ENCODE results near the gene SNAPC2.
A peak's percentile ranks its signal among the peaks of the same experiment; 100 is the strongest.
"Not testable (repeated sequence)": the region's sequence is repeated elsewhere in the genome, so short reads cannot be mapped to it uniquely, and the experiment has no call there.

The SNAPC2 gene

DNA sequence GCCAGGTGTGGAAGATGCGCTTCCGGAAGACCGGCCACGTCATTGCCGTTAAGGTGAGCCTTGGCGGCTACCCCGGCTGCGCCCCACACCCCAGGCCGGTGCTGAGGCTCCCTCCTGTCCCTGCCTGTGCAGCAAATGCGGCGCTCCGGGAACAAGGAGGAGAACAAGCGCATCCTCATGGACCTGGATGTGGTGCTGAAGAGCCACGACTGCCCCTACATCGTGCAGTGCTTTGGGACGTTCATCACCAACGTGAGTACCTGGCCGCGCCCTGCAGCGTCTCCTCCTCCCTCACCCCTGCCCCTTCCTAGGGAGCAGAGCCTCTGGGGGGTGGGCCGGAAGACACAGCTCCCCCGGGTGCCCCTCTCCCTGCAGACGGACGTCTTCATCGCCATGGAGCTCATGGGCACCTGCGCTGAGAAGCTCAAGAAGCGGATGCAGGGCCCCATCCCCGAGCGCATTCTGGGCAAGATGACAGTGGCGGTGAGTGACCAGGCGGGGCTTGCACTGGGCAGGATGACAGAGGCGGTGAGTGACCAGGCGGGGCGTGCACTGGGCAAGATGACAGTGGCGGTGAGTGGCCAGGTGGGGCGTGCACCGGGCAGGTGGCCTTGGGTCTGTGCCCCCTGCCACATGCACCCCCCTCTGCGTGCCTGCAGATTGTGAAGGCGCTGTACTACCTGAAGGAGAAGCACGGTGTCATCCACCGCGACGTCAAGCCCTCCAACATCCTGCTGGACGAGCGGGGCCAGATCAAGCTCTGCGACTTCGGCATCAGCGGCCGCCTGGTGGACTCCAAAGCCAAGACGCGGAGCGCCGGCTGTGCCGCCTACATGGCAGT is 9.6 kb upstream of the SNAPC2 start:
- DNase-seq, result no peak

DNA sequence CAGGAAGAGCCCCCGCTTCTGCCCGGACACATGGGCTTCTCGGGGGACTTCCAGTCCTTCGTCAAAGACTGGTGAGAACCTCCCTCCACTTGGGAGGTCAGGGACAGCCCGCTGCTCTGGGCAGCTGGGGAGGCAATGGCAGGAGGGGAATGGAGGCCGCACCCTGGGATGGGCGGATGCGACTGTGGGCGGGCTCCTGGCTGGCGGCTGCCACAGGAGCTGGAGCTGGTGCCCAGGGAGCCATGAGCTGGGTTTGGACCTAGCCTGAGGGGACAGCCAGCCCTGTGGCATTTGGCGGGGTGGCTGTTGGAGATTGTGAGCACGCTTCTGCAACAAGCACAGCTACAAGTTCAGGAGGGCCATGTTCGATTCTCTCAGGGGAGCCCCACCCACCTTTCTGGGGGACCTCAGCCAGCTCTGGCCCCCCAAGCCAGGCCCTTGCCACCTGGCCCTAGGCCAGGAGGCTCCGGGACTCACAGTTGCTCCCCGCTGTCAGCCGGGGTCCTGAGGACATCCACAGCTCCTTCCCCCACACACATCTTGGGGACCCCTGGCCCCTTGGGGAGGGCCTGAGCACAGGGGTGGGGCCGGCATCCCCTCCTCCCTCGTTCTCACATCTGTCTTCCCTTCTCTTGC is 8.5 kb upstream of the SNAPC2 start:
- DNase-seq, result no peak

GRCh38 chr19:7912144-7912696 is 7.9 kb upstream of the SNAPC2 start:
- no peak for DNase-seq

GRCh38 chr19:7912697-7913564 is 7.2 kb upstream of the SNAPC2 start:
- no peak for DNase-seq

- no peak for DNase-seq
These were observed 6.5 kb upstream of the SNAPC2 start for GRCh38 chr19:7913652-7914051.

DNA sequence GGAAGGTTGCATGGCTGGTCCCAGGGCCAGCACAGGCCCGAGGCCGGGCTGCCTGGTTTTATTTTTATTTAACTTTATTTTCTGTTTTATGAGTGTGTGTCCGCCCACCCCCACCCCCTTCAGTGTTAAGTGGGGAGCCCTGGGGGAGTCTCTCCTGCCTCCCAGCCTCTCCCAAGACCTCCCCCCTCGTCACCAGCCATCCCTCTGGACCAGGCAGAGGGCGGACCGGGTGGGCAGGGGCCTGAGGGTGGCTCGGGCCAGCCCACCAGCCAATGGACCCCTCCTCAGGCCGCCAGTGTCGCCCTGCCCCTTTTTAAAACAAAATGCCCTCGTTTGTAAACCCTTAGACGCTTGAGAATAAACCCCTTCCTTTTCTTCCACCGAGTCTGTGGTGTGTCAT is 6.0 kb upstream of the SNAPC2 start:
- no peak for DNase-seq

GRCh38 chr19:7914598-7915045 is 5.5 kb upstream of the SNAPC2 start, which contains the start of gene TGFBR3L:
Gene TGFBR3L, plus strand, starts transcription at chr19:7914830.
- no peak for DNase-seq

DNA sequence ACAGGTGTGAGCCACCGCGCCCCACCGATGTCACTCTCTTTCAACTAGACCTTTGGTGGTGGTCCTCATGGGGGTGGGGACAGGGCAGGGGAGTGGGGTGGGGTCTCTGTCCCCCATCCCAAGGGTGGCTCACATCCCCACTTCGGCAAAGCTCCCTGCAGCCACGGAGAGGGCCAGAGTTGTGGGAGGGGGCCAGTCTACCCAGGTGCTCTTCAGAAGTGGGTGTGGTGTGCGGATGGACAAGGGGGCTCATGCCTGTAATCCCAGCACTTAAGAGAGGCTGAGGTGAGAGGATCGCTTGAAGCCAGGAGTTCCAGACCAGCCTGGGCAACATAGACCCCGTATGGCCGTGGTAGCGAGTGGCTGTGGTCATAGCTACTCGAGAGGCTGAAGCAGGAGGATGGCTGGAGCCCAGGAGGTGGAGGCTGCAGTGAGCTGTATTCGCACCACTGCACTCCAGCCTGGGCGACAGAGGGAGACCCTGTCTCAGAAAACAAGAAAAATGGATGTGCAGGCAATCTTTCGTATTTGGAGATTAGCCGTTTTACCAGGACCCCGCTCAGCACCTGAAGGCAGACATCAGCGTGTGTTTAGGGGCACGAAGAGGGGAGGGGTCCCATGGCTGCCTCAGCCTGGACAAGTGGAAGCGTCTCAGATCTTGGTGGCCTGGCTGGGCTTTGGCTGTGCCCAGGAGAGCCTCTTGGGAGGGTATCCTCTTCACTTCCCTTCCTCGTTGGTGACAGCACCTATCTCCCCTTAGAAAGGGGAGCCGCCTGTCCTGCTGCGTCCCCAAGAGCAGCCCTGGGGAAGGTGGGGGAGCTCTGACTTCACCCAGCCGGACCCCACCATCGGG is 4.7 kb upstream of the SNAPC2 start:
- no peak for DNase-seq

DNA sequence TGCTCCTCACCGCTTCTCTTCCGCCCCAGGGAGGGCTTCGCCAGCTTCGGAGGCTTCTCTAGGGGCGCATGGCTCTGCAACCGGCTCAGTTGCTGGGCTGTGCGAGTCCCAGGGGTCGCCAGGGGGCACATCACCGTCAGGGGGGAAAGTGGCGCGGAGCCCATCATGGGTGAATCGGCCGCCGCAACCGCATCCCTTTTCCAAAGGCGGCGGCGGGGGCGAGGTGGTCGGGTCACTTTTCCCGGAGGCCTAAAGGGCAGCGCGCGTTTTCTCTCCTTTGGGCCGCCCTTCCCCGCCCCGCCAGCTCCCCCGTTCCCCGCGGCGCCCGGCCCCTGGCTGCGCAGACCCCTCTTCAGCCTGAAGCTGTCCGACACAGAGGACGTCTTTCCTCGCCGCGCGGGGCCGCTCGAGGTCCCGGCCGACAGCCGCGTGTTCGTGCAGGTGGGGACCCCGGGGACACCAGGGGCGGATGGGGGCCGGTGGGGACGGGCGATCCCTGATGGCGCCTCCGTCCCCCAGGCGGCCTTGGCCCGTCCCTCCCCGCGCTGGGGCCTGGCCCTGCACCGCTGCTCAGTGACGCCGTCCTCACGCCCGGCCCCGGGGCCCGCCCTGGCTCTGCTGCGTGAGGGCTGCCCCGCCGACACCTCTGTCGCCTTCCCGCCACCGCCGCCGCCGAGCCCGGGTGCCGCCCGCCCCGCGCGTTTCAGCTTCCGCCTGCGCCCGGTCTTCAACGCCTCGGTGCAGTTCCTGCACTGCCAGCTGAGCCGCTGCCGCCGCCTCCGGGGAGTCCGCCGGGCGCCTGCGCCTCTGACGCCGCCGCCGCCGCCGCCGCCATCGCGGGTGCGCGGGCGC is 3.8 kb upstream of the SNAPC2 start:
- no peak for DNase-seq

- DNase-seq, result no peak
These were observed 3.2 kb upstream of the SNAPC2 start for GRCh38 chr19:7916955-7917266.

- peak; percentile 16 for DNase-seq
These were observed 2.7 kb upstream of the SNAPC2 start for GRCh38 chr19:7917267-7918061.

- not testable (repeated sequence) for DNase-seq
These were observed 2.0 kb upstream of the SNAPC2 start for GRCh38 chr19:7918062-7918614.

- no peak for DNase-seq
These were observed 1.3 kb upstream of the SNAPC2 start for GRCh38 chr19:7918615-7919421.

DNA sequence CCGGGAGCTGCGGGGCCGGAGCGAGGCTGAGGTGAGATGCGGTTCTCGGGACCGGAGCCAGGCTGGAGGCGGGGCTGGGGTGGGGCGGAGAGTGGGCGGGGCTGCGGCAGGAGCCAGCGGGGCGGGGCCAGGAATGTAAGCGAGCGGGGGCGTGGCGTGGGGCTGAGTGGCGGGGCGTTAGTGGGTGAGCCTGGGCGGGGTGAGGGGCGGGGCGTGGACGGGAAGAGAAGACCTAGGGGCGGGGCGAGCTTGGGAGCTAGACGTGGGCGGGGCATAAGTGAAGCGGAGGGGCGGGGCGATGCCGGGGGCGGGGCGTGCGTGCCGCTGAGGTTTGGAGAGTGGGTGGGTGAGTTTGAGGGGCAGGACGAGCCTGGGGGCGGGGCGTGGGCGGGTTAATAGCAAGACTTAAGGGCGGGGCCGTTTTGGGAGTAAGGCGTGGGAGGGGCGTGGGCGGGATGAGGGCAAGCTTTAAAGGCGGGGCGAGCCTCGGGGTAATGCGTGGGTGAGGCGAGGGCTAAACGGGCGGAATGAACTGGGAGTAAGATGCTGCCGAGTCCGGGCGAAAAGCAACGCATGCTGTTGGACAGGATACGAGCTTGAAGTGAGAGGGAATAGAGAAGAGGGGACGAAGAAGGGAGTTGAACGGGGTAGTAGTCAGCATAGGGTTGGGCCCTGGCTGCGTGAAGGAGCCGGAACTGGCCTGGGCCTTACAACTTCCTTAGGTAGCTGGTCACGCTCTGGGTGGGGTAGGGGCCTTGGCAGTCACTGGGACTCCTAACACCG is 572 bp downstream of the SNAPC2 start:
- DNase-seq, result peak; percentile 87

DNA sequence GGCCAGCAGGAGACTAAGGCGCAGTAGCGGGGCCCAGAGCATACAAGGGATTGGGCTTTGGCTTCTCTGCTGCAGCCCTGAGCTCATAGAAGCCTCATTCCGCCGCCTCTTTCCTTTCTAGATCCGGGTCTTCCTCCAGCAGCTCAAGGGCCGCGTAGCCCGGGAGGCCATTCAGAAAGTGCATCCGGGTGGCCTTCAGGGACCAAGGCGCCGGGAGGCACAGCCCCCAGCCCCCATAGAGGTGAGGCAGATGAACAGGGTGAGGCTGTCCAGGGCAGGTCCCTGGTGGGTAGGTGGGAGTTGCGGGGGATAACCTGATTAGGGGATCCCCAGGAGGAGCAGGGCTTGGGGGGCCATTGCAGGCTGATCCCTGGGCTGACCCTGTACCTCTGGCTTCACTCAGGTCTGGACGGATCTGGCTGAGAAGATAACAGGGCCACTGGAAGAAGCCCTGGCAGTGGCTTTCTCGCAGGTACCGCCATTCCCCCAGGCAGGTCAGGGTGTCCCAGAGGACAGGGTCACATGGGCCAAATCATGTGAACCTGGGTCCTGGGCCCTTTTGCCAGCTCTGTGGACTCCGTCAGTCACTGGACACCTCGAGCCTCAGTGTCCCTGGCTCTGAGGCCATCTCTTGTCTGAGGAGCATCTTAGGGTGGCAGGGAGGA is 1.3 kb downstream of the SNAPC2 start:
- no peak for DNase-seq

DNA sequence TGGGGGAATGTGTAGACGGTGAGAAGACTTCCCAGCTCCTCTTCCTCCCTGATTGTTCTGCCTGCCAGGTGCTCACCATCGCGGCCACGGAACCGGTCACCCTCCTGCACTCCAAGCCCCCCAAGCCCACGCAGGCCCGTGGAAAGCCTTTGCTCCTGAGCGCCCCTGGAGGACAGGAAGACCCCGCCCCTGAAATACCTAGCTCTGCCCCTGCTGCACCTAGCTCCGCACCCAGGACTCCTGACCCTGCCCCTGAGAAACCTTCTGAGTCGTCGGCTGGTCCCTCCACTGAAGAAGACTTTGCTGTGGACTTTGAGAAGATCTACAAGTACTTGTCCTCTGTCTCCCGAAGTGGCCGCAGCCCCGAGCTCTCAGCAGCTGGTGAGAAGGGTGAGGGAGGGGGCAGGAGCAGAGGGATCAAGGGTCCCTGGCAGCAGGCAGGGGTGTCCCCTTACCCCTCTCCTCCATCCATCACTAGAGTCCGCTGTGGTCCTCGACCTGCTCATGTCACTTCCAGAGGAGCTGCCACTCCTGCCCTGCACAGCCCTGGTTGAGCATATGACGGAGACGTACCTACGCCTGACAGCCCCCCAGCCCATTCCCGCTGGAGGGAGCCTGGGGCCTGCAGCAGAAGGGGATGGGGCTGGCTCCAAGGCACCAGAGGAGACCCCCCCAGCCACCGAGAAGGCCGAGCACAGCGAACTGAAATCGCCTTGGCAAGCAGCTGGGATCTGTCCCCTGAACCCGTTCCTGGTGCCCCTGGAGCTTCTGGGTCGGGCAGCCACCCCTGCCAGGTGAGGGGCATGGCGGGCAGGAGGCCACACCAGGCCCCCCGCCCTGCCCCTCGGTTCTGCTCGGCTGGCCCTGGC is 2.1 kb downstream of the SNAPC2 start:
- no peak for DNase-seq

- DNase-seq, result no peak
These were observed 2.7 kb downstream of the SNAPC2 start for GRCh38 chr19:7922836-7923195.

Measured in DMS79 (cell line).